Measurements from ENCODE around the gene RPS27. TPM values are rescaled to one million over a fixed set of nuclear protein-coding genes. Genes with fewer than 3 reads are reported as not detected.
A peak's percentile ranks its signal among the peaks of the same experiment; 100 is the strongest.

RPS27 gene
- total and polyA plus RNA-seq, 2 of the 13 experiments (the other 11 are each of a cell fraction or from before 2014, with no cell fraction given), result 3,737 to 9,964 TPM

- TF ChIP-seq TFDP1 (CRISPR knock-in tag; IDR thresholded peaks at IDR 0.05; ENCODE audit: borderline replicate concordance) (no peak), NFYB (CRISPR knock-in tag; IDR thresholded peaks at IDR 0.05) (peak; percentile 71), KMT2B (CRISPR knock-in tag; IDR thresholded peaks at IDR 0.05) (0 out of 2 replicates have a peak, but pooled peaks have one; percentile 52), ELK4 (CRISPR knock-in tag; IDR thresholded peaks at IDR 0.05; ENCODE audit: borderline replicate concordance) (no peak), KDM6A (CRISPR knock-in tag; IDR thresholded peaks at IDR 0.05; ENCODE audit: low read depth) (peak; percentile 76), MED8 (CRISPR knock-in tag; IDR thresholded peaks at IDR 0.05; ENCODE audit: insufficient replicate concordance) (no peak), GMEB1 (CRISPR knock-in tag; IDR thresholded peaks at IDR 0.05; ENCODE audit: borderline replicate concordance) (peak; percentile 39; the same call in 1 of the 2 replicates), ZNF343 (CRISPR knock-in tag; IDR thresholded peaks at IDR 0.05) (no peak), ZSCAN5A (CRISPR knock-in tag; IDR thresholded peaks at IDR 0.05; ENCODE audit: borderline replicate concordance) (no peak), ZNF784 (CRISPR knock-in tag; IDR thresholded peaks at IDR 0.05; ENCODE audit: borderline replicate concordance) (no peak), POGK (CRISPR knock-in tag; conservative IDR thresholded peaks at IDR 0.05) (no peak), IKZF5 (CRISPR knock-in tag; IDR thresholded peaks at IDR 0.05) (peak; percentile 53; the same call in 1 of the 2 replicates), HNRNPLL (IDR thresholded peaks at IDR 0.05; ENCODE audit: low read depth, low read length, poor library complexity, severe bottlenecking) (no peak), ARHGAP35 (CRISPR knock-in tag; IDR thresholded peaks at IDR 0.05; ENCODE audit: borderline replicate concordance) (no peak)
Observed at GRCh38 chr1:153953859-153954365, 36.6 kb upstream of the RPS27 start (continued).
